ENCODE results near the gene SUCLG2.

DNA sequence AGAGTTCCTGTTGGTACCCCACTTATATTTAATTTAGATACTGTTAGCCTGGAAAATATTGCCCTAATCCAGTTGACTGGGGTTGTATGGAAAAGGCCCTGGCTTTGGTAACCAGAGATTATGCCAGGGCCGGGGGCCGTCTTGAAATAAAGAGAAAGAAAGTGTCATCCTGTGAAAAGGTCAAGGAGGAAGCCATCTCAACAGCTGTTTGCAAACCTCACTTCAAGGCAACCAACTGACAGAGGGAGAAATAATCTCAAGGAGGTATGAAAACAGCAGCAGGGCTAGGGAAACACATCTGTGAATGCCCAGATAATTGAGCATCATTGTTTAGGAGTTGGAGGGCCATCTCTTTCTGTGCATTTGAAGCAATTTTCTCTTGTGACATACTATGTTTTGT is 190.8 kb downstream of the SUCLG2 start:
- TF ChIP-seq, protein P1, sequence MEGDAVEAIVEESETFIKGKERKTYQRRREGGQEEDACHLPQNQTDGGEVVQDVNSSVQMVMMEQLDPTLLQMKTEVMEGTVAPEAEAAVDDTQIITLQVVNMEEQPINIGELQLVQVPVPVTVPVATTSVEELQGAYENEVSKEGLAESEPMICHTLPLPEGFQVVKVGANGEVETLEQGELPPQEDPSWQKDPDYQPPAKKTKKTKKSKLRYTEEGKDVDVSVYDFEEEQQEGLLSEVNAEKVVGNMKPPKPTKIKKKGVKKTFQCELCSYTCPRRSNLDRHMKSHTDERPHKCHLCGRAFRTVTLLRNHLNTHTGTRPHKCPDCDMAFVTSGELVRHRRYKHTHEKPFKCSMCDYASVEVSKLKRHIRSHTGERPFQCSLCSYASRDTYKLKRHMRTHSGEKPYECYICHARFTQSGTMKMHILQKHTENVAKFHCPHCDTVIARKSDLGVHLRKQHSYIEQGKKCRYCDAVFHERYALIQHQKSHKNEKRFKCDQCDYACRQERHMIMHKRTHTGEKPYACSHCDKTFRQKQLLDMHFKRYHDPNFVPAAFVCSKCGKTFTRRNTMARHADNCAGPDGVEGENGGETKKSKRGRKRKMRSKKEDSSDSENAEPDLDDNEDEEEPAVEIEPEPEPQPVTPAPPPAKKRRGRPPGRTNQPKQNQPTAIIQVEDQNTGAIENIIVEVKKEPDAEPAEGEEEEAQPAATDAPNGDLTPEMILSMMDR (IDR thresholded peaks at IDR 0.05; ENCODE audit: low read depth, low read length, poor library complexity, severe bottlenecking): no peak
- no peak for TF ChIP-seq EZH2phosphoT487 (IDR thresholded peaks at IDR 0.05; ENCODE audit: borderline replicate concordance, low read length)

All from DOHH2 (cell line).